ENCODE data around the gene HOXB5.
A peak's percentile ranks its signal among the peaks of the same experiment; 100 is the strongest.

The HOXB5 gene

DNA sequence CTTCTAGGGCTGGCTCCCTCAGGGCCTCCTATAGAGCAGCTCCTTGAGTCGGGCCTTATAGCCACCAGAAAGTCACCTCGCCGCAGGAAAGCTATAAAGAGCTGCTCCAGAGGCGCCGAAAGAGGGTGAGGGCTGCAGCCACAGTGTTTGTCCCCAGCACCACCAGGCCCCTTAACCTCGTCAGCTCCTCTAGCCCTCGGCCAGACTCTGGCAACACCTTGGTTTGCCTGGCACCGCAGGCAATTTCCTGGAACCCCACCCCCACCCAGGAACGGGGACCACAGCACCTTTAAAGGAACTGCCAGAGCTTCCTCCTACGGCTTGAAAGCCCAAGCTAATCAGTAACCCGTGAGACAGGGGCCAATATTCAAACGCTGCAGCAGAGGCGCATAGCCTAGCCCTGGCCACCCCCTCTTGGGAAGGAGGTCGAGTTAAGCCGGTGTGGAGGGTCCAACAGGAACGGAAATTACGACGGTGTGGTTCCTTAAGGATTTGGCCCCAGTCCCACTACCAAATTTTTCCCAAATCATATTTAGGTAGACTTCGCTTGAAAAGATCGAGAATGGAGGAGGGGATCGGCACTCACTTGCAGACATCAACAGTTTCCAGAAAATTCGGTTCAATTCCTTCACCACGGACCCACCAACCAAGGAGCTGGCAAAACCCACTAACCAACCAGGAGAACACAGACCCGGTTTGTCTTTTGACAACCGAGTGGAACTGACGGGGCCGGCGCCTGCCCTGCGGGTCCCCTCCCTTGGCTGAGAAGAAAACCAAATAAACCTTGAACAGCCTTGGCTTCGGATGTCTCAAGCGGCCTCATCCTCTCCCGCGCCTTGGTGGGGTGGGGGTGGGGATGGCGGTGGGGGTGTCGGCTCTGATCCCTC, 8.2 kb upstream of the HOXB5 start:
- DNase-seq, result no peak

DNA sequence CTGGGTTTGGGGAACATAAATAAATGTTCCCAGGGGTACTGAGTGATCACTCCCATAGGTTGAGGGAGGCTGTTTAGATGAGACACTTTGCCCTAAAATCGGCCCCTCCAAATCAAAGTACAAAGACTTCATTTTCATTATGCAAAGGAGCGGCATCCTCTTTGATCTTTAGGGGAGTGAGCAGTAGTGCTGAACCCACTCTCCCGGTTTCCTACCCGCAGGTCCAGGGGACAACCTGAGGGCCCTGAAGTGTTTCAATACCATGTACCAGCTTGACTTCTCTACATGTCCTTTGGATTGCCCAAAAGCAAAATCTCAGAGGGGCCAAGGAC, 7.6 kb upstream of the HOXB5 start:
- DNase-seq, result no peak

DNA sequence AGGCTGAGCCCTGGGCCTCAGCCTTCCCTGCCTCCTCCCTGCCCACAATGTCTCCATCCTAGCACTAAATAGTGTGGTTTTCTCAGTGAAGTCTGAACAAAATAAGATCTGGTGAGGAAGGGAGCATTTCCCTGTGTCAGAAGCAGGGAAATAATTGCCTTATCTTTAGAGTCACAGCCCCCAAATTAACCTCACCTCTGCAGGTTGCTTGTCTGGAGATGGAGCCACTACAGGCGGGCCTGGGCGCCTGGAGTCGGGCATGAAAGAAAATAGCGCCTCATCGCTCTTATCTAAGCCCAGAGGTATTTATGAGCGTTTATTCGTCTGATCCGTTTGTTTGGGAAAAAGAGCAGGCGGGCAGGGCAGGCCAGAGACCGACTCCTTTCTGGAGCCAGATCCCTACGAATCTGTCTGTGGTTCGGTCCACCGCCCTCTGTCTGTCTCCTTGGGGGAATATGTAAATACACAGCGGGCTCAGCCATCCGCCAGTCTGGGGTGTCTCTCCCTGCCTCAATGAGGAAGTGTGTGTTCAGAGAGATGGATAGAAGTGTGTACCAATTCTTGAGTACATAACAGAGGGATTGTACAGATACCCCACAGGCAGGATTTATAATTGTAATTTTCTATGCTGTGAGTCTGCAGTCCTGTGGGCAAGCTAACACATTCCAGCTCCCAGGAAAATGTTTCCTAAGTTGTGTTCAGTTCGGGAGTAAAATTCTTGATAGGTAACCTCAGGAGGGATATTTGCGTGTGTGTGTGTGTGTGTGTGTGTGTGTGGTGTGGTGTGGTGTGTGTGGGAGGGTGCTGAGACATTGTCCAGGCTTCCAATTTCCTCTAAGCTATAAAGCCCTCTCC, 6.9 kb upstream of the HOXB5 start:
- DNase-seq, result no peak

DNA sequence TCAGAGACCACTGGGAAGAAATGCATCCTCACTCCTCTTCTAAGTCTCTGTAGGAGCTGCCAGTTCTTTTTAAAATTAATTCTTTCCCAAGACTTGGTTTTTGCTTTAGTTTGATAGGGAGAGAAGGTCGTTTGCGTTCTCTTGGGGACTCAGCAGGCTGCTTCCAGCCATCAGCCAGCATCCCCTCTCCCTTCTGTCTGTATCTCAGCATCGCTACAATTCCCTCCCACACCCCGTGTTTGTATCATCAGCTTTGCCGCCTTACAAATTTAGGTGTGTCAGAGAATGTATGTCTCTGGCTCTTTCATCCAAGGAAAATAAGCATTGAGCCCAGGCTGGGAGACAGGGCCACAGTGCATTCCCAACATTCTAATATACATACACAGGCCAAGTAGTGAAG, 5.8 kb upstream of the HOXB5 start:
- DNase-seq, result no peak

DNA sequence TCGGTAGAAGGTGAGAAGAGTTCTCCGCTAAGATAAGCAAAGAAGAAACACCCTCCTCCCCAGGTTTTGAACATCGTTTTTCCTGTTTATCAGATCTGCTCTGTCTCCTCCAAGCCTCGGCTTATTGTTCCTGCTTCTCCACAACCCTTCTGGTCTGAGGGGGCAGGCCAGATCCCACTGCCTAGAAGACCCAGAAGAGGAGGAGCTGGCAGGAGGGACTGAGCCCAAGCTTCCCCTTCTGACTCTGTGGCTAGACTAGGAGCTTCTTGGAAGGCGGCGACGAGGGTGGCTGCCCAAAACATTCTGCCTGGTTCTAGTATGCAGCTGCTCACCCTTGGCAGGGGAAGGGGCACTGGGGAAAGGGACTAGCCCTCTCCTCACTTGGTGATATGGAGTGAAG, 5.2 kb upstream of the HOXB5 start:
- no peak for DNase-seq

DNA sequence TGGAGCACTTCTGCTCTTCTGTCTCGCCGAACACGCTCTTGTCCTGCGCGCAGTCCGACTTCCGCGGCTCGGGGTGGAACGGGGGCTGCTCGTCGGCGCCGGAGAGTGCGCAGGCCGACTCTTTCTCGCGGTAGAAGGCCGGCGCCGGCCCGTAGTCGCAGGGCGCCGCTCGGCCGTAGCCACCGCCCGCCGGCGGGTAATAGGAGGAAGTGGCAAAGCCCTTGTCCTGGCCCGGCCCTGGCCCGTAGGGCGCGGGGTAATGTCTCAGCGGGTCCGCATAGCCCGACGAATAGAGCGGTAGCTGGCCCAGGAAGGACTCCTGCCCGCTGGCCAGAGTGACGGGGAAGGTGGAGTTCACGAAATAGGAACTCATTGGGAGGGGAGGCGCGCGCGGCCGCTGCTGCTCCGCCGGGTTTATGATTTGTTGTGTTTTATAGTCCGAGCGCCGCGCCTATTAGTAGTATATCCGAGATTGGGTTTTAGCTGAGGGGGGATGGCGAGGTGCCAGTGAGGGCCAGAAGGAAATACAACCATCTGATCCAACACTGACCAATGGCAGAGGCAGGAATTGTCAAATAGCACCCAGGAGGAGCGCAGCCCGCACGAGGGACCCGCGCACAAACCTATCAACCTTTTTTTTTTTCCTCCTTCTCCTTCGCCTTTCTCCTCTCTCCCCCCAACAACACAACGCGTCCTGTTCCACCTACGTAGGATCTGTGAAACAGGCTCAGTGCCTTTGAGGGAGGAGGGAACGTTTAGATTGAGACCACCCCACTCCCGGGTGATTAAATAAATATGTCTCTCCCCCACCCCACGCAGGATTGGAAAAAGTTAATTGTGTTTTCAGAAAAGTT, 4.4 kb upstream of the HOXB5 start:
- DNase-seq, result peak; percentile 55

DNA sequence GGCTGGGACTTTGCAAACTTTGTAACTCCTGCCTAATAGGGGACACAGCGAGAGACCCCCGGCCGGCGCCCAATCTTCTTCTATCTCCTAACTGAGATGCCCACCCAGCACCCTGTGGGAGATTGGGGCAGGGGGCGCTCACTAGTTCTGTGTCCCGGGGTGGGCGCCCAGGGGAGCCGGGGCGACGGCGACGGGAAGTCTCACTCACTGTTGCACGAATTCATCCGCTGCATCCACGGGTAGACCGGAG, 3.9 kb upstream of the HOXB5 start:
- DNase-seq, result no peak

DNA sequence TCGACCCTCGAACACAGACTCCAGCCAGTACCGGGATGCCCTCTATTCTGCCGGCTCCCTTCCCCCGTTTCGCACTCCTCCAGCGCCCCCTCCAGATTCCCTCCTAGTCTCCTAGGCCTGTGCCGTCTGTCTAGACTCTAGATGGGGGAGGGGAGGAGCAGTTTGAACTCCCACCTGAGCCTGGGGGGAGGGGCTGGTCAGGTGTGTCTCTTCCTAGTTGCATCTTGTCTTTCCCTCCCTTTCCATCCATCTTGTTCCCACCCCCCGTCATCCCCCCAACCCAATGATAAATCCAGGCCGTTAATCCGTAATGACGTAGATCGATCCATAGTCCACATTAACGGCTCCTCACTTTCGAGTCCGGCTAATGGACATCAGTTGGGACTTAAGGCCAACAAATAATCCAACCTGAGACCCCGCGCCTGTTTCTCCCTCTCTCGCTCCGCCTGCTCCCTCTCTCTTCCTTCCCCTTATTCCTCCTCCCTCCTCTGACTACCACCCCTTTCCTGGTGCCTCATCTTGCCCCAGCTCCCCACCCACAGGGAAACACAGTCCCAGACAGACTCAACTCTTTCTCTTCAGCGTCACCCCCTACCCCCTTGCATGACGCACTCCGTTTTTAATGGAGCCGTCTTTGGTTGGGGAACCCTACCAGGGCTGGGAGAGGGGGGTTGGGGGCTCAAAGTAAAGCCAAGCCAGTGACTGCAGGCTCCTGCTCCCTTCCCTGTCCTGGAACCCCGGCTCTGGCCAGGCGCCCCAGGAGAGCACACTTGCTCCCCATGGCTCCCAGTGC, 3.4 kb upstream of the HOXB5 start:
- no peak for DNase-seq

DNA sequence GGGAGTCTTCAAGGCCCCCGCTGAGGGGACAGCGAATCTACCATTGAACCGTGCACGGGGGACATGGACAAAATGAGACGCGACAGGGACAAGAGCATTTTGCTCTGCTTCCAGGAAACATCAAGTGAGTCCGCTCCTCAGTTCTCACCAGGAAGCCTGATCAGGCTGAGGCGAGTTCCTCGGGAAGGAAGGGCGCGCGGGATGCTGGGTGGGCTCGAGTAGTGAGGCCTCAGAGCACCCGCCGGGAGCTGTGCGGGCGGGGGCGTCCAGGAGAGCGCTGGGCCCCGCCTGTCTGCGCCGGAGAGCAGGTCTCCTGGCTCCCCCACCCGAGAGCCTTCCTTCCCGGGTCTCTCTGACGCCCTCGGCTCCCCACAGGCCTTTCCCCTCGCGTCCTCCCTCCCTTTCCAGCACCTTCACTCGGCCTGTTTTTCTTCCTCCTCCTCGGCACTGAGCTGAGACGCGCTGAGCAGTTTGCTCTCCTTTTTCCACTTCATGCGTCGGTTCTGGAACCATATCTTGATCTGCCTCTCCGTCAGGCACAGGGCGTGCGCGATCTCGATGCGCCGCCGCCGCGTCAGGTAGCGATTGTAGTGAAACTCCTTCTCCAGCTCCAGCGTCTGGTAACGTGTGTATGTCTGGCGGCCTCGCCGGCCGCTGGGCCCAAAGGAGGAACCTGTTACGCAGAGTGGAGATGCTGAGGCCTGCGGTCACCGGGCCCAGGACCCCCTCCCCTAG, 2.6 kb upstream of the HOXB5 start:
- peak; percentile 63 for DNase-seq

DNA sequence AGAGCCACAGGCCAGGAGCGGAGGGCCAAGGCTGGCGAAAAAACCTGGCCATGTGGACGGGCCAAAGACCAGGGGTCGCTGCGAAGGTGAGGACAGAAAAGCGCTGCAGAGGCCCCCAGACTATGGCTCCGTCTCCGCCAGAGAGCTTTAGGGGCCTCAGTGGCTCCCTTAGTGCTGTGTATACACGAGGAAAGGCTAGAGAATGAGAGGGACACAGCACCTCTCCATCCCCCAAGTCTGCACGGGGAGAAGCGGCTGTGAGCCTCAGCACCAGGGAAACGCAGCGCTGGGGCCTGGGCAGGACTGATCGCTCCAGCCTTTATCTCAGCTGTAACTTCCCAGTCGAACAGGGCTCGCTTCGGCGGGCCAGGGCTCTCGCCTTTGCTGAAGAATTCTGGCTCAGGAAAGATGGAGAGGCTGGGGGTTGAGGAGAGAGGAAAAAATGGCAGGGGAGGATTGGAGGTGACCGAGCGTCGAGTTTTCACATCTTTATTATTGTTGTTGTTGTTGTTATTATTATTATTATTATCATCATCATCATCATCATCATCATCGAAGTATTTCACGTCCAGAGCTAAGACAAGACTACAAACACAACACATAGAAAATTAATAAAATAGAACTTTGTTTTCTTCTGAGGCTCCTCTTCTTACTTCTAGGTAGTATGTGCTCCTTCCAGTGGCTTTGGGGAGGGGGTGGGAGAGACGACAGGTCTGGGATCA, 1.9 kb upstream of the HOXB5 start:
- no peak for DNase-seq

DNA sequence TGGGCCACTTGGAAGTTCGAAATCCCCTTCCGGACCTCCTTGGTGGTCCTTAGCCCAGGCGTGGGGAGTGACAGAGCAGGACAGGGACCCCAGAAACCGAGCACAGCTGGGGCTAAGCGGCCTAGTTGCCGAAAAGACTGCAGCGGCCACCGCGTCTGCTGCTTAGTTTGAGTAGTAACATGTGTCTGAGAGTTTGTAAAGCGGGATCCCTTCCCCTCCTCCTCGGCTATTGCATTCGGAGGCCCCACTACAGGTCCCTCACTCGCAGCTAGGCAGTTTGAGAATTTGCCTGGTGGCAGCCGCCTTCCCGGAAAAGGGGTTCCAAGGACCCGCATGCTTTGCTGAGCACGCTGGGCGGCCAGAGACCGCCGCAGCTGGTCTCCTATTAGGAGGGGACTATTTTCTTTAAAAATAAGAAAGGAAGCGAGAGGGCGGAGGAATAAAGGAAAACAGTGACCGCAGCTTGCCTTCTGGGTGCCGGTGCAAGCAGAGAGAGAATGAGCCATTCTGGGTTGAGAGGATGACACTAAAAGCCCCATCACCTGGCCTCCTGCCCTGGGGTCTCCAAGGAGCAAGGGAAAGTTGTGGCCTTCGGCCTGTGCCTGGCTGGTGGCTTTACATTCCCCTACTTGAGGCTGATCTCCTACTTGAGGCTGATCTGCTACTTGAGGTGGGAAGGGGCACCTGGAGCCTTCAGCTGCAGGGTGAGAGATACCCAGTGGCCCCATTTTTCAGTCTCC, 1.1 kb upstream of the HOXB5 start:
- DNase-seq, result no peak

DNA sequence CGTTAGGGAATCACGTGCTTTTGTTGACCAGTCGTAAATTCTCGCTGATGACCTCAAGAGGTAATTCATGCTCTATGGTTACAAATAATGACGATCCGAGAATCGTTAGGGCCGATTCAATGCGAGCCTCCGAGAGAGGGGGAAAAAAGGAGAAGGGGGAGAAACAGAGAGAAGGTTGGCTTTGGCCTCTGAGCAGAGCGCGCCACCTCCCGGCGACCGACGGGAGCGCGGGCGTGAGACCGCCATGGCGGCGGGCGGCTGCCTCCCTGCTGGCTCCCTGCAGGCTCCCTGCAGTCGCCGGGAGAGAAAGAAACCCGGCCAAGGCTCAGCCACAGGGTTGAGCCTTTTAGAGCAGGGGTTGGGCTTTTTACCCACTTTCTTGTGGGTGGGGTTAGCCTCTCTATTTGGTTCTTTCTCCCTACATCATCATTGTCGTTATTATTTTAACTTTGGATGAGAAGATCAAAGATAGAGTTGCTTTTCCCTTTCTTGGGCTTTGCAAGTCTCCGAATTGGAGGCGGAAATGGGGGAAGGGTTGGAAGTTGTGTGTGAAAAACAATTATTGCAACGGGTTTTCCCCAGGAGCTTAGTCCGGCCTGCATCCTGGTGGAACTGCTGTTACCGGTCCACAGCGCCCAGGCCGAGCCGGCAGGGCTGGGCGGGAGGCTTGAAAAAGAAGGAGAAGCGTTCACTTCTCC, 410 bp upstream of the HOXB5 start:
- peak; percentile 90 for DNase-seq

DNA sequence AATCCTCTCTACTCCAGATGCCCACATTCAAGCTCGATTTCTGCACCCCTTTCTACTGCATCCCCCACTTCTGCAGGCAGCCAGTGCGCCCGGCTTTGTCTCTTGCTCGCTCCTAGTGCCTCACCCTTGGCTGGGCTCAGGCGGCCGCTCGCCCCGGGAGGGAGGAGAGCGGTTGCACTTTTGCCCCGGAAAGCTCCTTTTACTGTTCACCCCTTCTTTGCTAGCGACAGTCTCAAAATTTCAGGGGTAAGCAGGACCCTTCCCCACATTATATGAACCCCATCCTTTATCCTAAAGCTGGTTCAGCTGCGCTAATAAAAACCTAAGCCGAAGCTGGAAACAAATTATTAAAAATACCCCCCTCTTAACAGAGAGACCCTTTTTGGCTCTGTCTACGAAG, 1.0 kb downstream of the HOXB5 start:
- DNase-seq, result no peak

DNA sequence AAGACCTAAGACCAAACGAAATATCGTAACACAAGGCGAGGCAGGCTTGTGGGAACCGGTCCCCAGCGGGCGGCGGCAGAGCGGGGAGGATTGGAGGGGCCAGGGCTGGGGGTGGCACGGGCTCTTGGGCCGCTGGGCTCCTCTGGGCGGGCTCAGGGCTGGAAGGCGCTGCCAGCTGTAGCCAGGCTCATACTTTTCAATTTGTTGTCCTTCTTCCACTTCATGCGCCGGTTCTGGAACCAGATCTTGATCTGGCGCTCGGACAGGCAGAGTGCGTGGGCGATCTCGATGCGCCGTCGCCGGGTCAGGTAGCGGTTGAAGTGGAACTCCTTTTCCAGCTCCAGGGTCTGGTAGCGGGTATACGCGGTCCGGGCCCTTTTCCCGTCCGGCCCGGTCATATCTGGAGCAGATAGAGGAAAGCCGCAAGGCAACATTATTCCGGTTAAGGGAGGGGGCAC, 1.5 kb downstream of the HOXB5 start:
- DNase-seq, result no peak

DNA sequence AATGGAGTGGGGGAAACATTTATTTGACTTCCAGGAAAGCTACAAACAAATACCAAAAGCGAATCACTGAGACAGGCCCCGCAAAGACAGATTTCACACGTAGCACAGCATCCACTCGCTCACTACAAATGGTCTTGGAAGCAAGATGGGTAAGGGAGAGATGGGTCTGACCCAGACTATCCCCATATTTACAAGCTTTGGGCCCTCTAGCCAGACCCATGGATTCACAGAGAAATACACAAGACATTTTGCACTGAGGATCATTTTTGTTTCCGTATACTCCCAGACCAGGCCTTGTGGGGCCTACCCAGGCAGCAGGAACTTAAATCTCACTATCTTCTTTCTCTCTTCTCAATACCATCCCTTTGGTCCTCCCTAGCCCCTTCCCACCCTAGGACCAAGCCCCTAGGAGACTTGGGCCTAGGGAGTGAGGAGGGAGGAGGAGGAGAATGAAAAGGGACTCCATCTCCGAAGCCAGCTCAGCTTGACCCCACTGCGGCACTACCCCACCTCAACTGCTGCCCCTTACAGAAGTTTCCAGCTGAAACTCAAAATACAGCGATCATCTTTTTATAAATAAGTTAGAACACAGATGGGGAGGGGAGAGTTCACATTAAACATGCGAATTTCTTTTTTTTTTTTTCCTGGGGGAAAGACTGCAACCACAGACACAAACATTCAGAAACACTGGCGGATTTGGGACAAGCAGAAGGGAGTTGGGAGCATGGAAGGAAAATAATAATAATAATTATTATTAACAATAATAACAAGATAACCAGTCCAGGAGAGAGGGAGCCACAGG, 2.1 kb downstream of the HOXB5 start:
- DNase-seq, result no peak

DNA sequence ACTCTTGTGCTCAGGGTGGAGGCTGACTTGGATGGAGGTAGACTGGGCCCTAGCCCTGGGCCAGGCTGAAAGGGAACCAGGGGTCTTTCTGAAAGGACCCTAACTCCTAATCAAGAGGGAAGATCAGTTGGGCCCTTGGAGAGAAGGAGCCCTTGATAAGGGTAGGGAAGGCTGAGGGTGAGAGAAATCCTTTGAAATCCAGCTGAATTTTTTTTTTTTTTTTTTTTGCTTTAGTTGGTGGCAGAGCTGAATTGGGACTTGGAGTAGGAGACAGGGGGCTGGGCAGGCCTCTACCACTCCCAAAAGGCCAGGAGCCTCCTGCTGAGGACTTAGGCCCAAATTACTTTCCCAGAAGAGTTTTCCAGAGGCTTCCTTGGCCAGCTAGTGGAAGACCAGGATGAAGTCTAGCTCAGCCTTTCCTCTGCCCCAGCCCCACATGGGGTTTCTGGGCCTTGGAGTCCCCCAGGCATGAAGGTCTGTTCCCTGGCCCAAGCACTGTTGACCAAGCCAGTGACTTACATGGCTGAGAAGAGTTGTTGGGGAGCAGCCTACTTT, 2.9 kb downstream of the HOXB5 start:
- DNase-seq, result no peak

DNA sequence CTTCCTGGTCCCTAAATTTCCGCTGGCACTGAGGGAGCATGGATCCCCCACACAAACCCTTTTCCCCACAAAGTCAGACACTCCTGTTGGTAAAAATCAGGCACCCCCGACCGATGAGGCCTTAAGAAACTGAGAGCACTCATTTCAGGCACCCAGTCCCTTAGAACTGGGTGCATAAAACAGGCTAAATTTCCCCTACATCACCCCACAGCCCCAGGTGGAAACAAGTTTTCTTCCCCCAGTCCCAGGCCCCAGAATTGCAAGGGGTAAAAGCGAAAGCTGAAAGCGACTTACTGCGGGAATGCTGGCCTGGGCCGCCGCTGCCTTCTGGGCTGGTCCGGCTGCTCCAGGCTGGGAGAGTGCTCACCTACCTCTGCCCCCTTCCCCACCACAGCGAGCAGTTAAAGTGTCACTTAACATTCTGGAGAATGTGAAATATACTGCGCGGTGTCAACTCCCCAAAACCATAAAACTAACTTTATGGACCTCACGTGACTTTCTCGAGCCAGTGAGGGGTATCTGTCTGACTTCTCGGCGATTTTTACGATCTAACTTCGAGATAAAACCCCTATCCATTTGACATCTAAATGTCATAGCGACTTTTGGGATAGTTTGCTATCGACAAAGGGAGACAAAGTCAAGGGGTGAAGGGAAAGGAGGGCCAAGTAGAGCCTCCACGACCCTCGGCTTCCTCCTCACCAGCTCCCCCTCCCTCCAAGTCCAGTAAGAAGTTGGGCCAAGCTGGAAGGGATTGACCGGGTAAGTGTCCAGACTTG, 3.6 kb downstream of the HOXB5 start, which contains the start of gene HOXB3:
Gene HOXB3, minus strand, starts transcription at position 411 of the 776 bp plus-strand sequence. CDS start 37,767 bp downstream, outside the sequence.
- no peak for DNase-seq
